Measurements from ENCODE around the gene FRMD1. TPM values are rescaled to one million over a fixed set of nuclear protein-coding genes. Genes with fewer than 3 reads are reported as not detected.
A peak's percentile ranks its signal among the peaks of the same experiment; 100 is the strongest.

The FRMD1 gene
- total RNA-seq, 4 donors from 2014 or later = 35.4 to 86.4 (median 47.7) TPM

- Histone ChIP-seq H3K27me3 (no peaks in the 10 kb centered on the region), H3K4me3 (no peak overlapping the region), H3K4me1 (no peaks in the 10 kb centered on the region), H3K36me3 (no peaks in the 10 kb centered on the region), H3K9me3 (no peaks in the 10 kb centered on the region), H3K27ac (no peak overlapping the region)
- DNase-seq = peak; percentile 43
- 67 to 79% methylated on average over 6 to 26 of the region's 26 CpGs for WGBS, 2 donors (ENCODE audit: low coverage in 1 of 2)
- intact Hi-C loops (cut with DNase I; ENCODE audit: low total_unique reads) (no loop called here), in situ Hi-C loops (cut with MboI; ENCODE audit: low pct_ligation_motif_present in 1 of 4, low pct_unique_long_range_greater_than_20kb in 1 of 4, low sequenced_read_pairs in 3 of 4) (no loop called here)
- TF ChIP-seq EP300 (IDR thresholded peaks at IDR 0.05; ENCODE audit: low read depth) (no peak), POLR2AphosphoS5 (IDR thresholded peaks at IDR 0.05) (no peak), POLR2A (IDR thresholded peaks at IDR 0.05) (no peak)
- TF ChIP-seq, protein P1, sequence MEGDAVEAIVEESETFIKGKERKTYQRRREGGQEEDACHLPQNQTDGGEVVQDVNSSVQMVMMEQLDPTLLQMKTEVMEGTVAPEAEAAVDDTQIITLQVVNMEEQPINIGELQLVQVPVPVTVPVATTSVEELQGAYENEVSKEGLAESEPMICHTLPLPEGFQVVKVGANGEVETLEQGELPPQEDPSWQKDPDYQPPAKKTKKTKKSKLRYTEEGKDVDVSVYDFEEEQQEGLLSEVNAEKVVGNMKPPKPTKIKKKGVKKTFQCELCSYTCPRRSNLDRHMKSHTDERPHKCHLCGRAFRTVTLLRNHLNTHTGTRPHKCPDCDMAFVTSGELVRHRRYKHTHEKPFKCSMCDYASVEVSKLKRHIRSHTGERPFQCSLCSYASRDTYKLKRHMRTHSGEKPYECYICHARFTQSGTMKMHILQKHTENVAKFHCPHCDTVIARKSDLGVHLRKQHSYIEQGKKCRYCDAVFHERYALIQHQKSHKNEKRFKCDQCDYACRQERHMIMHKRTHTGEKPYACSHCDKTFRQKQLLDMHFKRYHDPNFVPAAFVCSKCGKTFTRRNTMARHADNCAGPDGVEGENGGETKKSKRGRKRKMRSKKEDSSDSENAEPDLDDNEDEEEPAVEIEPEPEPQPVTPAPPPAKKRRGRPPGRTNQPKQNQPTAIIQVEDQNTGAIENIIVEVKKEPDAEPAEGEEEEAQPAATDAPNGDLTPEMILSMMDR (IDR thresholded peaks at IDR 0.05) = no peak
Observed at GRCh38 chr6:168116975-168117899, 38.2 kb upstream of the FRMD1 start.

DNA sequence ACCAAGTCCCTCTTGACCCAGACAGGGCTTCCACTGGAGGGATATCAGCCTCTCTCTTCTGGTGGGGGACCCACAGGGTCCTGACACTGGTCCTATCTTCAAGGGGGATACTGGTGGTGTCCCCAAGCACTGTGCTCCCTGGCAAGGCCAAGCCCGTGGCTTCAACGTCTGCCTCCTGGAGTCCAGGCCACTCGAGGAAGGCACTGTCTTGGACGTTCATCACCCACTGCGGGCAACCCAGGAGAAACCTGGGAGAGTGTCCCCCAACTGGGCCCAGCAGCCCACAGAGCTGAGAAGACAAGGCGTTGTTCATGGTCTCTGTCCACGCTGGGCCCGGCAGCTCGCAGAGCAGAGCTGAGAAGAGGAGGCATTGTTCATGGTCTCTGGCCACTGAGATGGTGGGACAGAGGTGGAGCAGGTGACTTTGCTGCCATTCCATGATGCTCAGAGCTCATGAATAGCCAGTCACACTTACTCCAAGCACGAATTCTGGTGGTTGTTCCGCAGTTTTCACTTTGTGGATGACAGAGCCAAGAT is 37.5 kb upstream of the FRMD1 start:
- no peaks in the 10 kb centered on the region for H3K27me3 ChIP-seq
- 92% methylated on average over 11 of the region's 11 CpGs; no CpG with 5 or more reads in 1 of the 2 donors for WGBS, 2 donors (ENCODE audit: low coverage in 1 of 2)
- no peaks in the 10 kb centered on the region for H3K4me1 ChIP-seq
- intact Hi-C loops (cut with DNase I; ENCODE audit: low total_unique reads) (no loop called here), in situ Hi-C loops (cut with MboI; ENCODE audit: low pct_ligation_motif_present in 1 of 4, low pct_unique_long_range_greater_than_20kb in 1 of 4, low sequenced_read_pairs in 3 of 4) (no loop called here)
- TF ChIP-seq POLR2AphosphoS5 (IDR thresholded peaks at IDR 0.05) (no peak), EP300 (IDR thresholded peaks at IDR 0.05; ENCODE audit: low read depth) (no peak)
- TF ChIP-seq, protein P1 (IDR thresholded peaks at IDR 0.05) = no peak
- no peak overlapping the region for H3K4me3 ChIP-seq
- DNase-seq = no peak
- no peaks in the 10 kb centered on the region for H3K9me3 ChIP-seq
- no peaks in the 10 kb centered on the region for H3K36me3 ChIP-seq
- no peak overlapping the region for H3K27ac ChIP-seq

DNA sequence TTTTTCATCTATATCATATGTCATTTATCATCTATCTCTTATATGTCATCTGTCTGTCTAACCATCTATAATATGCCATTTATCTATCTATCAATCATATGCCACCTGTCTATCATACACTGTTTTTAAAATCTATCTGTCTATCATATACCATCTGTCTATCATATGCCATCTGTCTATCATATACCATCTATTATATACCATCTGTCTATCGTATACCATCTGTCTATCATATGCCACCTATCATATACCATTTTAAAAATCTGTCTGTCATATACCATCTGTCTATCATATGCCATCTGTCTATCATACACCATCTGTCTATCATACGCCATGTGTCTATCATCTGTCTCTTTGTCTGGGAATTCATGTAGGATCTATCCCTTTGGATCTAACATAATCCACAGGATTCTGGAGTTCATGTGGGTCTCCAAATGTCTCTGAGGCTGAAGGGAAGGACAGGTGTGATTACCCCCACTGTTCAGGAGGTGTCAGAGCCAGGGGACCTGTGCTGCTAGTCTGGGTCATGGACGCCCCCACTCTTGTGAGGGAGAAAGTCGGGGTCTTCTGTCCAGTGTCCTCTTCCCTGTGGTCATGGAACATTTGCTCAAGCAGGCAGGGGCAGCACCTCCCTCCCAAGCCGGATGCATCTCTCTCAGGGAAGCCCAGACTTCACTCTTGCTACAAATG is 36.9 kb upstream of the FRMD1 start:
- Histone ChIP-seq H3K4me1 (no peaks in the 10 kb centered on the region), H3K36me3 (no peaks in the 10 kb centered on the region), H3K9me3 (no peaks in the 10 kb centered on the region), H3K4me3 (no peak overlapping the region), H3K27me3 (no peaks in the 10 kb centered on the region), H3K27ac (no peak overlapping the region)
- 76 to 81% methylated on average over 4 to 5 of the region's 5 CpGs for WGBS, 2 donors (ENCODE audit: low coverage in 1 of 2)
- DNase-seq = no peak
- TF ChIP-seq POLR2A (IDR thresholded peaks at IDR 0.05) = no peak
- TF ChIP-seq EP300 (IDR thresholded peaks at IDR 0.05; ENCODE audit: low read depth) = no peak
- no peak for TF ChIP-seq POLR2AphosphoS5 (IDR thresholded peaks at IDR 0.05)
- TF ChIP-seq, protein P1 (IDR thresholded peaks at IDR 0.05) = no peak
- intact Hi-C loops (cut with DNase I; ENCODE audit: low total_unique reads) (no loop called here), in situ Hi-C loops (cut with MboI; ENCODE audit: low pct_ligation_motif_present in 1 of 4, low pct_unique_long_range_greater_than_20kb in 1 of 4, low sequenced_read_pairs in 3 of 4) (no loop called here)

DNA sequence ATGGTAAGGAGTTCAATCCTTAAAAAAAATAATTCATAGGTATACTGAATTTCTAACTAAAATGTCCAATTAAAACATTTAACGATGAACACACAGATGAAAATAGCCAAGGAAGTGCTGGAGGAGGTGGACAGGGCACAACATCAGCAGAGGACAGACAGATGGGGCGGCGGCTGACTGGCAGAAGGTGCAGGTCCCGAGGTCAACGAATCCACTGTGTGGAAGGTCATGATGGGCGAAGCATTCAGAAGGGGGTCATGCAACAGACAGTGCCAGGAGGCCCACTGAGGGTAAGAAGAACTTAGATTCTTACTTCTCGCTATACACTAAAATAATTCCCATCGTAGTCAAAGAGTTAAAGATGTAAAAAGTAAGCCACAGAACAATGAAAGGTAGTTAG is 34.2 kb upstream of the FRMD1 start:
- Histone ChIP-seq H3K27me3 (no peaks in the 10 kb centered on the region), H3K4me3 (no peak overlapping the region), H3K9me3 (no peaks in the 10 kb centered on the region), H3K36me3 (no peaks in the 10 kb centered on the region), H3K27ac (no peak overlapping the region), H3K4me1 (peaks cover 0 to 4% (median 0%) of the 10 kb centered on the region in 4 donors)
- TF ChIP-seq POLR2A (IDR thresholded peaks at IDR 0.05) (no peak), POLR2AphosphoS5 (IDR thresholded peaks at IDR 0.05) (no peak), EP300 (IDR thresholded peaks at IDR 0.05; ENCODE audit: low read depth) (no peak)
- TF ChIP-seq, protein P1 (IDR thresholded peaks at IDR 0.05) = no peak
- in situ Hi-C loops (cut with MboI; ENCODE audit: low pct_ligation_motif_present in 1 of 4, low pct_unique_long_range_greater_than_20kb in 1 of 4, low sequenced_read_pairs in 3 of 4) = no loop called here
- 82 to 86% methylated on average over 8 of the region's 8 CpGs for WGBS, 2 donors (ENCODE audit: low coverage in 1 of 2)
- no peak for DNase-seq
- intact Hi-C loops (cut with DNase I; ENCODE audit: low total_unique reads) = no loop called here

All from transverse colon (tissue), 4 donors.